Measurements from ENCODE around the gene TRAPPC10.

The TRAPPC10 gene, protein sequence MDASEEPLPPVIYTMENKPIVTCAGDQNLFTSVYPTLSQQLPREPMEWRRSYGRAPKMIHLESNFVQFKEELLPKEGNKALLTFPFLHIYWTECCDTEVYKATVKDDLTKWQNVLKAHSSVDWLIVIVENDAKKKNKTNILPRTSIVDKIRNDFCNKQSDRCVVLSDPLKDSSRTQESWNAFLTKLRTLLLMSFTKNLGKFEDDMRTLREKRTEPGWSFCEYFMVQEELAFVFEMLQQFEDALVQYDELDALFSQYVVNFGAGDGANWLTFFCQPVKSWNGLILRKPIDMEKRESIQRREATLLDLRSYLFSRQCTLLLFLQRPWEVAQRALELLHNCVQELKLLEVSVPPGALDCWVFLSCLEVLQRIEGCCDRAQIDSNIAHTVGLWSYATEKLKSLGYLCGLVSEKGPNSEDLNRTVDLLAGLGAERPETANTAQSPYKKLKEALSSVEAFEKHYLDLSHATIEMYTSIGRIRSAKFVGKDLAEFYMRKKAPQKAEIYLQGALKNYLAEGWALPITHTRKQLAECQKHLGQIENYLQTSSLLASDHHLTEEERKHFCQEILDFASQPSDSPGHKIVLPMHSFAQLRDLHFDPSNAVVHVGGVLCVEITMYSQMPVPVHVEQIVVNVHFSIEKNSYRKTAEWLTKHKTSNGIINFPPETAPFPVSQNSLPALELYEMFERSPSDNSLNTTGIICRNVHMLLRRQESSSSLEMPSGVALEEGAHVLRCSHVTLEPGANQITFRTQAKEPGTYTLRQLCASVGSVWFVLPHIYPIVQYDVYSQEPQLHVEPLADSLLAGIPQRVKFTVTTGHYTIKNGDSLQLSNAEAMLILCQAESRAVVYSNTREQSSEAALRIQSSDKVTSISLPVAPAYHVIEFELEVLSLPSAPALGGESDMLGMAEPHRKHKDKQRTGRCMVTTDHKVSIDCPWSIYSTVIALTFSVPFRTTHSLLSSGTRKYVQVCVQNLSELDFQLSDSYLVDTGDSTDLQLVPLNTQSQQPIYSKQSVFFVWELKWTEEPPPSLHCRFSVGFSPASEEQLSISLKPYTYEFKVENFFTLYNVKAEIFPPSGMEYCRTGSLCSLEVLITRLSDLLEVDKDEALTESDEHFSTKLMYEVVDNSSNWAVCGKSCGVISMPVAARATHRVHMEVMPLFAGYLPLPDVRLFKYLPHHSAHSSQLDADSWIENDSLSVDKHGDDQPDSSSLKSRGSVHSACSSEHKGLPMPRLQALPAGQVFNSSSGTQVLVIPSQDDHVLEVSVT

GRCh38 chr21:44011579-44012473 is at the start of gene TRAPPC10:
TSS of gene TRAPPC10 (plus strand) at chr21:44012309. CDS start at chr21:44012494, 185 bp downstream.
- Histone ChIP-seq H3K27ac (ENCODE audit: low read depth, low read length) (peak within 1 kb of the TSS; percentile 63), H3K36me3 (ENCODE audit: control insufficient read depth, low read length) (peaks cover 6% of the 10 kb centered on the region; the same call in 1 of the 2 replicates), H4K20me1 (ENCODE audit: control insufficient read depth, insufficient read depth, low read depth, low read length) (peaks cover 5% of the 10 kb centered on the region; the same call in 1 of the 2 replicates), H3K9me2 (replicated peaks; ENCODE audit: control insufficient read depth, low read length) (no peaks in the 10 kb centered on the region), H3K79me2 (ENCODE audit: control insufficient read depth, low read length) (peaks cover 53% of the 10 kb centered on the region), H3K27me3 (ENCODE audit: control insufficient read depth, low read length) (no peaks in the 10 kb centered on the region), H3F3A (ENCODE audit: control insufficient read depth, insufficient read depth) (peaks cover 4% of the 10 kb centered on the region; the same call in 1 of the 2 replicates), H3K4me3 (ENCODE audit: low read length) (peak within 1 kb of the TSS; percentile 89), H3K4me2 (ENCODE audit: low read length) (peak within 1 kb of the TSS; percentile 82), H3K4me1 (ENCODE audit: control insufficient read depth, low read length) (peaks cover 36% of the 10 kb centered on the region), H3K9me3 (ENCODE audit: control insufficient read depth, insufficient read depth, low read length) (no peaks in the 10 kb centered on the region)
- TF ChIP-seq EZH2phosphoT487 (IDR thresholded peaks at IDR 0.05; ENCODE audit: borderline replicate concordance, low read length) (no peak), CTCF (IDR thresholded peaks at IDR 0.05; ENCODE audit: low read depth, low read length, poor library complexity, severe bottlenecking) (no peak)

DNA sequence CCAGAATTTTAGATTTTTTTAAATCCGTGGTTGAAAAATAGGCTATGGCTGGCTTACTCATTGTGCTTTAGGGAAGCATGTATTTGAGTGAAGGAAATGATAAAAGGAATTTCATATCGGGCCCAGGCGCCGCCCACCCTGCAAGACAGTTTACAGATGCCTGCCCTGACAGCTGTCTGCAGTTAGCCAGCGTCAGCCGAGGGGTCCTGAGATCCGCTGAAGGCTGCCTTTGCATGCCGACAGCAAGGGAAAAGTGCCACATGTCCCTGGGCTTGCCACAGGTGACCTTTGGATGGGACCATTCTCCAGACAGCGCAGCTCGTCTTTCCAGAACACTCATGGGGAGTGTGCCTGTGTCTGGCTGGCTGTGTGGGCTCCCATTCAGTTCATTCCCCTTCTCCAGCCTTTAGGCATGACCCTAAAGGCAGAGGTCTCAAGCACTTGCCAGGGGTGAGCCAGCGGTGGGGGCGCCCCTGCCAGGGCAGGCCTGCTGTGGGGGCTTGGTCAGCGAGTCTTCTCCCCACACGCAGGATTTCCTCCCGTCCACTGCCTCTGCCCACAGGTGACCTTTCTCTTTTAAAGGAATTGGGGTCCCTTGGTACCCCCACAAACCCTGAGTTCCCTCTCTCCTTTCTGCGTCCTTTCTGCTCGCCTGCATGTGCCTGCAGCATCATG is 46.1 kb upstream of the TRAPPC10 start:
- TF ChIP-seq EZH2phosphoT487 (IDR thresholded peaks at IDR 0.05; ENCODE audit: borderline replicate concordance, low read length) (no peak), CTCF (IDR thresholded peaks at IDR 0.05; ENCODE audit: low read depth, low read length, poor library complexity, severe bottlenecking) (no peak)
- Histone ChIP-seq H3K9me3 (ENCODE audit: control insufficient read depth, insufficient read depth, low read length) (no peaks in the 10 kb centered on the region), H3F3A (ENCODE audit: control insufficient read depth, insufficient read depth) (no peaks in the 10 kb centered on the region), H3K79me2 (ENCODE audit: control insufficient read depth, low read length) (no peaks in the 10 kb centered on the region), H3K27ac (ENCODE audit: low read depth, low read length) (no peak overlapping the region), H3K36me3 (ENCODE audit: control insufficient read depth, low read length) (peaks cover 7% of the 10 kb centered on the region), H3K4me3 (ENCODE audit: low read length) (no peak overlapping the region), H3K4me2 (ENCODE audit: low read length) (no peak overlapping the region), H4K20me1 (ENCODE audit: control insufficient read depth, insufficient read depth, low read depth, low read length) (no peaks in the 10 kb centered on the region), H3K9me2 (replicated peaks; ENCODE audit: control insufficient read depth, low read length) (no peaks in the 10 kb centered on the region), H3K4me1 (ENCODE audit: control insufficient read depth, low read length) (no peaks in the 10 kb centered on the region), H3K27me3 (ENCODE audit: control insufficient read depth, low read length) (no peaks in the 10 kb centered on the region)
